GM23338 (cell line): ENCODE data around the gene C1orf210. TPM values are rescaled to one million over a fixed set of nuclear protein-coding genes. Genes with fewer than 3 reads are reported as not detected.

Experiments
- ATAC-seq: fragments of 200-7000 bp; cut with Tn5 transposase; 3 replicates; pipeline ENCODE4 v1.9.1; 2020
- DNase-seq: peaks from one replicate; pipeline ENCODE4 v3.0.0-alpha.2; 2015; ENCODE audit warnings: low spot score
- H2AFZ ChIP-seq: fragments of 200-600 bp; sonication (generic); 2 replicates; pipeline ENCODE4 v1.8.0; 2016; ENCODE audit warnings: antibody characterized with exemption, mild to moderate bottlenecking, moderate library complexity
- H3F3A ChIP-seq: fragments of 200-600 bp; sonication (generic); replicated peaks from 2 replicates; pipeline ENCODE4 v1.8.0; 2017; ENCODE audit warnings: antibody characterized with exemption, mixed run types, low read depth
- H3K27ac ChIP-seq: fragments of 200-600 bp; sonication (generic); 2 replicates; pipeline ENCODE4 v1.6.1; 2016; ENCODE audit warnings: low read depth
- H3K27me3 ChIP-seq: fragments of 200-600 bp; sonication (generic); 2 replicates; pipeline ENCODE4 v1.8.0; 2016; ENCODE audit warnings: mild to moderate bottlenecking, mixed run types, moderate library complexity; ENCODE audit not compliant: insufficient read depth
- H3K36me3 ChIP-seq: fragments of 200-600 bp; sonication (generic); 2 replicates; pipeline ENCODE4 v1.8.0; 2016; ENCODE audit warnings: mild to moderate bottlenecking; ENCODE audit not compliant: insufficient read depth
- H3K4me1 ChIP-seq: fragments of 200-600 bp; sonication (generic); 2 replicates; pipeline ENCODE4 v1.8.0; 2016; ENCODE audit warnings: mild to moderate bottlenecking, moderate library complexity; ENCODE audit not compliant: insufficient read depth
- H3K4me2 ChIP-seq: fragments of 200-600 bp; sonication (generic); 2 replicates; pipeline ENCODE4 v1.7.1; 2017; ENCODE audit warnings: mixed run types
- H3K4me3 ChIP-seq: fragments of 200-600 bp; sonication (generic); 2 replicates; pipeline ENCODE4 v1.6.1; 2016; ENCODE audit warnings: mixed run types
- H3K79me2 ChIP-seq: fragments of 200-600 bp; sonication (generic); replicated peaks from 2 replicates; pipeline ENCODE4 v1.8.0; 2017; ENCODE audit warnings: mild to moderate bottlenecking; ENCODE audit not compliant: insufficient read depth
- H3K9me2 ChIP-seq: fragments of 200-600 bp; sonication (generic); 2 replicates; pipeline ENCODE4 v1.8.0; 2017; ENCODE audit not compliant: insufficient read depth
- H4K20me1 ChIP-seq: fragments of 200-600 bp; sonication (generic); replicated peaks from 2 replicates; pipeline ENCODE4 v1.8.0; 2017; ENCODE audit warnings: mild to moderate bottlenecking; ENCODE audit not compliant: insufficient read depth
- H3K27ac Mint-ChIP-seq: 2 replicates; pipeline ENCODE4 v1.8.0; 2020; ENCODE audit warnings: inconsistent platforms, mild to moderate bottlenecking, moderate library complexity, mixed read lengths
- H3K27me3 Mint-ChIP-seq: 3 replicates; pipeline ENCODE4 v1.8.0; 2022; ENCODE audit warnings: low read depth, mild to moderate bottlenecking, moderate library complexity, mixed read lengths, inconsistent platforms; ENCODE audit not compliant: insufficient read depth, poor library complexity
- H3K36me3 Mint-ChIP-seq: 3 replicates; pipeline ENCODE4 v1.8.0; 2021; ENCODE audit warnings: low read depth, mild to moderate bottlenecking, inconsistent platforms, moderate library complexity, mixed read lengths
- H3K4me1 Mint-ChIP-seq: 3 replicates; pipeline ENCODE4 v1.8.0; 2020; ENCODE audit warnings: mild to moderate bottlenecking, inconsistent platforms, mixed read lengths
- H3K4me3 Mint-ChIP-seq: 3 replicates; pipeline ENCODE4 v1.8.0; 2021; ENCODE audit warnings: moderate library complexity, mild to moderate bottlenecking, inconsistent platforms, mixed read lengths
- H3K9me3 Mint-ChIP-seq: 3 replicates; pipeline ENCODE4 v1.8.0; 2020; ENCODE audit warnings: moderate library complexity, mild to moderate bottlenecking, inconsistent platforms, mixed read lengths
- CTCF ChIP-seq, 2 experiments: fragments of 200-600 bp in 1 of 2; sonication (generic) in 1 of 2; conservative IDR thresholded peaks; 2 replicates each; pipeline versions ENCODE4 v1.5.1 to v1.6.1; 2016 to 2017; ENCODE audit warnings: antibody characterized with exemption in 2 of 2, low read depth in 2 of 2, mild to moderate bottlenecking in 2 of 2, moderate library complexity in 1 of 2
- ETS1 ChIP-seq: IDR thresholded peaks from 2 replicates; pipeline ENCODE4 v1.6.1; 2016; ENCODE audit warnings: antibody characterized with exemption
- EZH2 ChIP-seq: fragments of 200-600 bp; sonication (generic); IDR thresholded peaks from one replicate; pipeline ENCODE4 v1.8.0; 2017; ENCODE audit warnings: antibody characterized with exemption, mild to moderate bottlenecking, low read depth; ENCODE audit not compliant: unreplicated experiment
- EZH2phosphoT487 ChIP-seq: fragments of 200-600 bp; sonication (generic); IDR thresholded peaks from one replicate; pipeline ENCODE4 v1.8.1; 2018; ENCODE audit warnings: antibody characterized with exemption; ENCODE audit not compliant: unreplicated experiment
- JUNB ChIP-seq: IDR thresholded peaks from one replicate; pipeline ENCODE4 v1.6.1; 2016; ENCODE audit warnings: antibody characterized with exemption; ENCODE audit not compliant: unreplicated experiment
- NANOG ChIP-seq: IDR thresholded peaks from 2 replicates; pipeline ENCODE4 v1.6.1; 2016; ENCODE audit warnings: antibody characterized with exemption, borderline replicate concordance
- STAT1 ChIP-seq: IDR thresholded peaks from one replicate; pipeline ENCODE4 v1.6.1; 2016; ENCODE audit warnings: antibody characterized with exemption; ENCODE audit not compliant: unreplicated experiment
- ZNF114 ChIP-seq: fragments of 250-450 bp; sonication (Bioruptor Pico); IDR thresholded peaks from 2 replicates; pipeline ENCODE4 v1.5.0; 2020; ENCODE audit warnings: mild to moderate bottlenecking, moderate library complexity
- ZNF462 ChIP-seq: fragments of 250-450 bp; sonication (Bioruptor Pico); IDR thresholded peaks from 2 replicates; pipeline ENCODE4 v1.5.0; 2020; ENCODE audit warnings: mild to moderate bottlenecking, moderate library complexity
- polyA plus RNA-seq: library from polyadenylated mRNA; unstranded; fragments of >200 nt; fragmentation: Nextera tagmentation; extraction: Ambion mirVana; gene quantifications from 2 replicates; pipeline ENCODE4 v1.2.1, GENCODE V29; 2016
- total RNA-seq: library from RNA; depleted of rRNA; stranded (reverse); fragments of >200 nt; shearing (Covaris generic); gene quantifications from 2 replicates; pipeline ENCODE4 v1.2.3, GENCODE V29; 2014

Gene C1orf210
- total and polyA plus RNA-seq, 2 experiments from 2014 or later, result 10.3 to 17.1 TPM

DNA sequence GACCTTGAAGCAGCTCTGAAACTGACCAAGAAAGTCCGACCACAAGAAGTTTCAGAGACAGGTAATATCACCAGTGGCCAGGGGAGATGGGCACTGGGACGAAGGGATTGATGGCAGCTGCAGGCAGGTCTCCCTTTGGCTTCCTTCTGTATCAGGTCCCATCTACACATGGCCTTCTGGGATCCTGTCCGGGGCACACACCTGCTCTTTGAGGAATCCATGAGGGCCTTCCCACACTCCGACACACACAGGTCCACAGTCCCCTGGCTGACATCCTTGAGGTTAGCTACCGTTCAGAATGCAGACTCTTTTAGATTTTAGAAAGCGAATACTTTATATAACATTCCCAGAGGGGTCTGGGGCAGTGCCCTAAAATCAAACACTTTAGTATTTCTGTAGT lies 42.1 kb downstream of the C1orf210 start:
- DNase-seq (no peak), ATAC-seq (no peak)
- Mint-ChIP-seq H3K27me3 (peaks cover 8% of the 10 kb centered on the region), H3K9me3 (peaks cover 51% of the 10 kb centered on the region), H3K4me1 (no peaks in the 10 kb centered on the region; the same call in 2 of the 3 replicates), H3K36me3 (peaks cover 17% of the 10 kb centered on the region), H3K4me3 (no peak overlapping the region), H3K27ac (no peak overlapping the region)
- Histone ChIP-seq H3F3A (no peaks in the 10 kb centered on the region), H3K4me3 (no peak overlapping the region), H3K27ac (no peak overlapping the region), H3K27me3 (no peaks in the 10 kb centered on the region), H4K20me1 (no peaks in the 10 kb centered on the region), H3K4me2 (no peak overlapping the region), H3K4me1 (no peaks in the 10 kb centered on the region), H3K9me2 (peaks cover 4% of the 10 kb centered on the region; the same call in 1 of the 2 replicates), H3K79me2 (no peaks in the 10 kb centered on the region), H2AFZ (no peak overlapping the region), H3K36me3 (no peaks in the 10 kb centered on the region)
- TF ChIP-seq ETS1 (no peak), EZH2 (no peak), ZNF462 (CRISPR knock-in tag) (no peak), STAT1 (no peak)

DNA sequence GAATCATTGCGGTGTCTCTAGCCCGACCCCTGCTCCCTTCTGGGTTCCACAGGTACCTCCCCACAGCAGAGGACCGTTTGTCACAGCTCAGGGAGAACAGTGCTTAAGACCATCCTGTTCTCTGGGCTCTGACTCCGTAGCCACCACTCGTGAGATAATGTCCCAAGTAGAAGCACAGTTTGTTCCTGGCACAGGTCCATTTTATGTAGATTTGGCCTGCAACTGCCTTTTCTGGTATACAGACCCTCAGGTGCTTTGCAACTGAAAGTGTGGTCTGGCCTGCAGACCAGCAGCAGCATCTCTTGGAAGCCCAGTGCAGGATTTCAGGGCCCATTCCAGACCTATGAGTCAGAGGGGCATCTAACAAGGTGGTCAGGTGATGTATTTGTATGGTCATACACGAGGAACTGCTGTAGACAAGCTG lies 44.0 kb downstream of the C1orf210 start:
- H3K4me3 ChIP-seq, result no peak overlapping the region
- Mint-ChIP-seq H3K9me3 (peaks cover 32% of the 10 kb centered on the region), H3K27me3 (peaks cover 2% of the 10 kb centered on the region)
- TF ChIP-seq NANOG (no peak), STAT1 (no peak), CTCF (conservative IDR thresholded peaks at IDR 0.05; ENCODE audit: low read depth in 2 of 2) (no peak), EZH2phosphoT487 (no peak), JUNB (no peak), ZNF114 (CRISPR knock-in tag) (no peak), EZH2 (no peak)

More for the DNA sequence above, 44.0 kb downstream of the C1orf210 start:
- DNase-seq, result no peak
- Histone ChIP-seq H2AFZ (no peak overlapping the region), H3K36me3 (no peaks in the 10 kb centered on the region), H3K9me2 (peaks cover 4% of the 10 kb centered on the region; the same call in 1 of the 2 replicates), H4K20me1 (no peaks in the 10 kb centered on the region), H3K27ac (no peak overlapping the region), H3F3A (no peaks in the 10 kb centered on the region), H3K79me2 (no peaks in the 10 kb centered on the region), H3K4me2 (no peak overlapping the region), H3K4me1 (no peaks in the 10 kb centered on the region), H3K27me3 (no peaks in the 10 kb centered on the region)
- no peaks in the 10 kb centered on the region; the same call in 2 of the 3 replicates for H3K4me1 Mint-ChIP-seq
- no peak for ATAC-seq
- H3K36me3 Mint-ChIP-seq, result peaks cover 5% of the 10 kb centered on the region; the same call in 2 of the 3 replicates
- no peak overlapping the region for H3K4me3 Mint-ChIP-seq
- no peak overlapping the region for H3K27ac Mint-ChIP-seq
